ENCODE results near the gene ARHGAP26. TPM values are rescaled to one million over a fixed set of nuclear protein-coding genes. Genes with fewer than 3 reads are reported as not detected.

ARHGAP26 gene
- total RNA-seq, 1 experiment from 2014 or later = 79.8 TPM

GRCh38 chr5:142939006-142939405, 168.8 kb downstream of the ARHGAP26 start:
- Histone ChIP-seq H3K4me1 (peaks cover 4% of the 10 kb centered on the region; the same call in 1 of the 2 replicates), H3K27me3 (replicated peaks; ENCODE audit: control insufficient read depth, insufficient read depth, low read length) (no peaks in the 10 kb centered on the region), H3K36me3 (ENCODE audit: control insufficient read depth, insufficient read depth, low read length) (no peaks in the 10 kb centered on the region), H3K4me3 (ENCODE audit: low read depth, low read length) (no peak overlapping the region), H3K9me3 (no peaks in the 10 kb centered on the region)
- Mint-ChIP-seq H3K27ac (ENCODE audit: unreplicated experiment) (no peak overlapping the region), H3K4me1 (ENCODE audit: low read depth, unreplicated experiment) (no peaks in the 10 kb centered on the region), H3K4me3 (ENCODE audit: unreplicated experiment) (no peak overlapping the region), H3K36me3 (ENCODE audit: insufficient read depth, unreplicated experiment) (peaks cover 16% of the 10 kb centered on the region), H3K27me3 (ENCODE audit: insufficient read depth, unreplicated experiment) (no peaks in the 10 kb centered on the region), H3K9me3 (ENCODE audit: unreplicated experiment) (no peaks in the 10 kb centered on the region)
- BruUV-seq (replicated peaks) = no TSS peak
- intact Hi-C loops (cut with micrococcal nuclease; ENCODE audit: unreplicated experiment) = no loop called here
- ChIA-PET POLR2A (no interaction called here), CTCF (interaction anchor here (2.0 kb wide), 1 partner anchor 18 kb away, joined by 6 read pairs; no protein-coding TSS in a partner anchor)
- DNase-seq = no peak
- no peak for TF ChIP-seq CTCF (IDR thresholded peaks at IDR 0.05; ENCODE audit: insufficient read depth in 1 of 2, low read depth in 1 of 2, low read length in 1 of 2, severe bottlenecking in 1 of 2, unreplicated experiment in 1 of 2)

- Mint-ChIP-seq H3K27me3 (ENCODE audit: insufficient read depth, unreplicated experiment) (no peaks in the 10 kb centered on the region), H3K4me3 (ENCODE audit: unreplicated experiment) (no peak overlapping the region), H3K27ac (ENCODE audit: unreplicated experiment) (no peak overlapping the region), H3K9me3 (ENCODE audit: unreplicated experiment) (no peaks in the 10 kb centered on the region), H3K4me1 (ENCODE audit: low read depth, unreplicated experiment) (no peaks in the 10 kb centered on the region), H3K36me3 (ENCODE audit: insufficient read depth, unreplicated experiment) (peaks cover 10% of the 10 kb centered on the region)
- Histone ChIP-seq H3K4me3 (ENCODE audit: low read depth, low read length) (no peak overlapping the region), H3K36me3 (ENCODE audit: control insufficient read depth, insufficient read depth, low read length) (no peaks in the 10 kb centered on the region), H3K4me1 (peaks cover 4% of the 10 kb centered on the region; the same call in 1 of the 2 replicates), H3K27me3 (replicated peaks; ENCODE audit: control insufficient read depth, insufficient read depth, low read length) (no peaks in the 10 kb centered on the region), H3K9me3 (no peaks in the 10 kb centered on the region)
- POLR2A ChIA-PET = no interaction called here
- intact Hi-C loops (cut with micrococcal nuclease; ENCODE audit: unreplicated experiment) = no loop called here
- DNase-seq = no peak
- CTCF ChIA-PET = no interaction called here
- no peak for TF ChIP-seq CTCF (IDR thresholded peaks at IDR 0.05; ENCODE audit: insufficient read depth in 1 of 2, low read depth in 1 of 2, low read length in 1 of 2, severe bottlenecking in 1 of 2, unreplicated experiment in 1 of 2)
- BruUV-seq (replicated peaks) = no TSS peak
These were observed 169.7 kb downstream of the ARHGAP26 start for GRCh38 chr5:142939884-142940283.

- no peak for TF ChIP-seq CTCF (IDR thresholded peaks at IDR 0.05; ENCODE audit: insufficient read depth in 1 of 2, low read depth in 1 of 2, low read length in 1 of 2, severe bottlenecking in 1 of 2, unreplicated experiment in 1 of 2)
- CTCF ChIA-PET = no interaction called here
- no TSS peak for BruUV-seq (replicated peaks)
- Mint-ChIP-seq H3K9me3 (ENCODE audit: unreplicated experiment) (no peaks in the 10 kb centered on the region), H3K27me3 (ENCODE audit: insufficient read depth, unreplicated experiment) (no peaks in the 10 kb centered on the region), H3K4me1 (ENCODE audit: low read depth, unreplicated experiment) (peaks cover 6% of the 10 kb centered on the region), H3K36me3 (ENCODE audit: insufficient read depth, unreplicated experiment) (peaks cover 17% of the 10 kb centered on the region), H3K27ac (ENCODE audit: unreplicated experiment) (no peak overlapping the region), H3K4me3 (ENCODE audit: unreplicated experiment) (no peak overlapping the region)
- no peak for DNase-seq
- H3K4me1 ChIP-seq = peaks cover 4% of the 10 kb centered on the region; the same call in 1 of the 2 replicates
- POLR2A ChIA-PET = no interaction called here
- intact Hi-C loops (cut with micrococcal nuclease; ENCODE audit: unreplicated experiment) = no loop called here
- no peaks in the 10 kb centered on the region for H3K27me3 ChIP-seq (replicated peaks; ENCODE audit: control insufficient read depth, insufficient read depth, low read length)
- no peaks in the 10 kb centered on the region for H3K36me3 ChIP-seq (ENCODE audit: control insufficient read depth, insufficient read depth, low read length)
- H3K9me3 ChIP-seq = no peaks in the 10 kb centered on the region
- H3K4me3 ChIP-seq (ENCODE audit: low read depth, low read length) = no peak overlapping the region
These were observed 171.1 kb downstream of the ARHGAP26 start for GRCh38 chr5:142941245-142941644.
